ENCODE measurements around the gene PAPPA2. TPM values are rescaled to one million over a fixed set of nuclear protein-coding genes. Genes with fewer than 3 reads are reported as not detected.

PAPPA2 gene
- total RNA-seq, 1 experiment from 2014 or later = not detected

- BruUV-seq (replicated peaks) = no TSS peak
- POLR2A ChIA-PET (ENCODE audit: unreplicated experiment) = no interaction called here
Measured at GRCh38 chr1:176838276-176838995, 375.5 kb downstream of the PAPPA2 start.

GRCh38 chr1:176839216-176839615 lies 376.2 kb downstream of the PAPPA2 start:
- no peak overlapping the region for H3K9ac ChIP-seq (ENCODE audit: low read length)
- intact Hi-C loops (cut with micrococcal nuclease) = no loop called here
- CTCF ChIA-PET = no interaction called here
- TF ChIP-seq EZH2 (IDR thresholded peaks at IDR 0.05; ENCODE audit: low read length, unreplicated experiment) (no peak), EZH2phosphoT487 (IDR thresholded peaks at IDR 0.05; ENCODE audit: borderline replicate concordance, low read length) (no peak), CTCF (conservative IDR thresholded peaks at IDR 0.05; ENCODE audit: low read depth, low read length) (no peak)
- DNase-seq (no peak), ATAC-seq (no peak)
- H3K4me1 ChIP-seq (ENCODE audit: insufficient read depth, low read length) = no peaks in the 10 kb centered on the region
- no peak overlapping the region for H3K4me2 ChIP-seq (ENCODE audit: low read length)
- H3K79me2 ChIP-seq (ENCODE audit: low read length) = no peaks in the 10 kb centered on the region
- no peaks in the 10 kb centered on the region for H3K36me3 ChIP-seq (ENCODE audit: low read depth, low read length)
- BruUV-seq (replicated peaks) = no TSS peak
- H4K20me1 ChIP-seq (ENCODE audit: low read length) = no peaks in the 10 kb centered on the region
- H3K9me2 ChIP-seq (replicated peaks; ENCODE audit: low read length) = no peaks in the 10 kb centered on the region
- no peak overlapping the region for H2AFZ ChIP-seq (ENCODE audit: low read length)
- H3K27ac ChIP-seq (ENCODE audit: low read length) = no peak overlapping the region
- POLR2A ChIA-PET (ENCODE audit: unreplicated experiment) = no interaction called here
- H3K27me3 ChIP-seq (ENCODE audit: low read length) = peaks cover 32% of the 10 kb centered on the region; the same call in 1 of the 2 replicates
- H3K9me3 ChIP-seq (ENCODE audit: low read length) = no peaks in the 10 kb centered on the region
- H3F3A ChIP-seq (ENCODE audit: low read length, unreplicated experiment) = no peaks in the 10 kb centered on the region
- no peak overlapping the region for H3K4me3 ChIP-seq (ENCODE audit: low read length)

More at GRCh38 chr1:176838276-176838995, 375.5 kb downstream of the PAPPA2 start:
- Histone ChIP-seq H3K9ac (ENCODE audit: low read length) (no peak overlapping the region), H3K4me3 (ENCODE audit: low read length) (no peak overlapping the region), H3K79me2 (ENCODE audit: low read length) (no peaks in the 10 kb centered on the region), H3K9me2 (replicated peaks; ENCODE audit: low read length) (no peaks in the 10 kb centered on the region), H2AFZ (ENCODE audit: low read length) (no peak overlapping the region), H3K36me3 (ENCODE audit: low read depth, low read length) (no peaks in the 10 kb centered on the region), H3K27ac (ENCODE audit: low read length) (no peak overlapping the region), H3K4me1 (ENCODE audit: insufficient read depth, low read length) (no peaks in the 10 kb centered on the region), H3K9me3 (ENCODE audit: low read length) (no peaks in the 10 kb centered on the region), H3F3A (ENCODE audit: low read length, unreplicated experiment) (no peaks in the 10 kb centered on the region), H3K27me3 (ENCODE audit: low read length) (peaks cover 32% of the 10 kb centered on the region; the same call in 1 of the 2 replicates), H4K20me1 (ENCODE audit: low read length) (no peaks in the 10 kb centered on the region), H3K4me2 (ENCODE audit: low read length) (no peak overlapping the region)
- intact Hi-C loops (cut with micrococcal nuclease) = no loop called here
- CTCF ChIA-PET = no interaction called here
- ATAC-seq (no peak), DNase-seq (no peak)
- TF ChIP-seq EZH2phosphoT487 (IDR thresholded peaks at IDR 0.05; ENCODE audit: borderline replicate concordance, low read length) (no peak), EZH2 (IDR thresholded peaks at IDR 0.05; ENCODE audit: low read length, unreplicated experiment) (no peak), CTCF (conservative IDR thresholded peaks at IDR 0.05; ENCODE audit: low read depth, low read length) (no peak)

- DNase-seq = no peak
- no peaks in the 10 kb centered on the region for H3K4me1 ChIP-seq (ENCODE audit: insufficient read depth, low read length)
- no peak overlapping the region for H3K27ac ChIP-seq (ENCODE audit: low read length)
- no peak overlapping the region for H3K4me3 ChIP-seq (ENCODE audit: low read length)
- TF ChIP-seq EZH2 (IDR thresholded peaks at IDR 0.05; ENCODE audit: low read length, unreplicated experiment) (no peak), CTCF (conservative IDR thresholded peaks at IDR 0.05; ENCODE audit: low read depth, low read length) (no peak), EZH2phosphoT487 (IDR thresholded peaks at IDR 0.05; ENCODE audit: borderline replicate concordance, low read length) (no peak)
- H3K9me3 ChIP-seq (ENCODE audit: low read length) = no peaks in the 10 kb centered on the region
- H3K36me3 ChIP-seq (ENCODE audit: low read depth, low read length) = no peaks in the 10 kb centered on the region
- peaks cover 31% of the 10 kb centered on the region; the same call in 1 of the 2 replicates for H3K27me3 ChIP-seq (ENCODE audit: low read length)
- ATAC-seq = no peak
- POLR2A ChIA-PET (ENCODE audit: unreplicated experiment) = no interaction called here
- H3K9me2 ChIP-seq (replicated peaks; ENCODE audit: low read length) = no peaks in the 10 kb centered on the region
- no peaks in the 10 kb centered on the region for H4K20me1 ChIP-seq (ENCODE audit: low read length)
- BruUV-seq (replicated peaks) = no TSS peak
- H3K4me2 ChIP-seq (ENCODE audit: low read length) = no peak overlapping the region
- no peaks in the 10 kb centered on the region for H3F3A ChIP-seq (ENCODE audit: low read length, unreplicated experiment)
- H2AFZ ChIP-seq (ENCODE audit: low read length) = no peak overlapping the region
- CTCF ChIA-PET = no interaction called here
- no peaks in the 10 kb centered on the region for H3K79me2 ChIP-seq (ENCODE audit: low read length)
- intact Hi-C loops (cut with micrococcal nuclease) = no loop called here
- H3K9ac ChIP-seq (ENCODE audit: low read length) = no peak overlapping the region
Measured at GRCh38 chr1:176841238-176841637, 378.3 kb downstream of the PAPPA2 start.
